Measurements from ENCODE around the gene SSR4.

The SSR4 gene

DNA sequence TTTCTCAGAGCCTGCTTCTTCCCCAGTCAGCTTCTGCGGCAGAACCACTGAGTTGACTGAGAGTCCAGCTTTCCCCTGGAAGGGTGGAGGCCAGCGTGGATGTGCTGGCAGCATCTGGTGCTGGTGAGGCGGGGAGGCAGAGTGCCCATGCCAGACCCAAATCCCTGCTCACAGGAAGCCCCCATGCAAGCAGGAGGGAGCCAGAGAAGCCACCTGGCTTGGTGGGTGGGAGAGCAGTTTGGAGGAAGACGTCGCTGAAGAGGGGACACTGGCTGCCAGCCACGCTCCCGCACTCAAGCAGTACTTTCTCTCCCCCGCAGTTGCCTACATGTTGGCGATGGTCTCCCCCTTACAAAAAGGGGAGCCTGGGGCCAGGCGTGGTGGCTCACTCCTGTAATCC, 29.9 kb downstream of the SSR4 start:
- Histone ChIP-seq H3K9me3 (ENCODE audit: control extremely low read depth in 1 of 5, control insufficient read depth in 4 of 5, insufficient read depth in 2 of 5, low read depth in 1 of 5, low read length in 4 of 5) (peaks cover 0 to 3% (median 0%) of the 10 kb centered on the region in 5 experiments), H3K27ac (ENCODE audit: insufficient read depth in 1 of 2, low read depth in 1 of 2, low read length in 2 of 2, poor library complexity in 1 of 2, severe bottlenecking in 2 of 2) (no peak overlapping the region), H3K27me3 (replicated peaks in 2 of 5; ENCODE audit: control insufficient read depth in 4 of 5, insufficient read depth in 5 of 5, low read length in 4 of 5) (peaks cover 0 to 62% (median 13%) of the 10 kb centered on the region in 5 experiments), H3K4me1 (ENCODE audit: control extremely low read depth in 1 of 4, control insufficient read depth in 4 of 4, insufficient read depth in 4 of 4, low read length in 3 of 4) (peaks cover 0 to 36% (median 18%) of the 10 kb centered on the region in 4 experiments), H3K4me3 (ENCODE audit: control insufficient read depth in 1 of 7, extremely low read depth in 1 of 7, insufficient read depth in 4 of 7, low read depth in 2 of 7, low read length in 6 of 7) (no peak overlapping the region), H3K36me3 (ENCODE audit: control insufficient read depth in 4 of 4, insufficient read depth in 4 of 4, low read length in 3 of 4) (no peaks in the 10 kb centered on the region)
- ChIA-PET POLR2A (no interaction called here), CTCF (no interaction called here)
- no peak for DNase-seq
- 92% methylated on average over 8 of the region's 10 CpGs for WGBS (ENCODE audit: insufficient coverage)

DNA sequence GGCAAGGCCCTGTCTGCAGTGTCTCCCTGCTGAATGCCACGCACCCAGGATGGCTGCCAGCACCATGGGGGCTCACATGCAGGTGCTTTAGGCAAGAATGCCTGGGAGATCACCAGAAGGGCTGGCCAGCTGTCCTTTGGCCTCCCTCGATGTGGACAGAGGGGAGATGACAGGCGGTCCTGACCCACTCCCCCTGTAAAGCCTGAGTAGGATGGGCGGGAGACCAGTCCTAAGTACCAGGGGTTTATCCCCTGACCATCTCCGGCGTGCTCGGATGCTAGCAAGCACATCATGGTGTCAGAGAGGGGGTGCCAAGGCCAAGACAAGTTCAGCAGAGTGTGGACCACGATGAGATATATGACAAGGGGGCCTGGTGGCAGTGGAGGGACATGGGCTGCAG, 30.6 kb downstream of the SSR4 start:
- Histone ChIP-seq H3K36me3 (ENCODE audit: control insufficient read depth in 4 of 4, insufficient read depth in 4 of 4, low read length in 3 of 4) (no peaks in the 10 kb centered on the region), H3K27me3 (replicated peaks in 2 of 5; ENCODE audit: control insufficient read depth in 4 of 5, insufficient read depth in 5 of 5, low read length in 4 of 5) (peaks cover 0 to 63% (median 13%) of the 10 kb centered on the region in 5 experiments), H3K4me1 (ENCODE audit: control extremely low read depth in 1 of 4, control insufficient read depth in 4 of 4, insufficient read depth in 4 of 4, low read length in 3 of 4) (peaks cover 0 to 36% (median 19%) of the 10 kb centered on the region in 4 experiments), H3K4me3 (ENCODE audit: control insufficient read depth in 1 of 7, extremely low read depth in 1 of 7, insufficient read depth in 4 of 7, low read depth in 2 of 7, low read length in 6 of 7) (no peak overlapping the region), H3K9me3 (ENCODE audit: control extremely low read depth in 1 of 5, control insufficient read depth in 4 of 5, insufficient read depth in 2 of 5, low read depth in 1 of 5, low read length in 4 of 5) (peaks cover 0 to 10% (median 0%) of the 10 kb centered on the region in 5 experiments), H3K27ac (ENCODE audit: insufficient read depth in 1 of 2, low read depth in 1 of 2, low read length in 2 of 2, poor library complexity in 1 of 2, severe bottlenecking in 2 of 2) (no peak overlapping the region)
- POLR2A ChIA-PET: no interaction called here
- no peak for DNase-seq
- CTCF ChIA-PET: no interaction called here
- WGBS (ENCODE audit: insufficient coverage): 79% methylated on average over 7 of the region's 8 CpGs

GRCh38 chrX:153827016-153827415, 32.5 kb downstream of the SSR4 start:
- DNase-seq: no peak
- CTCF ChIA-PET: no interaction called here
- Histone ChIP-seq H3K4me1 (ENCODE audit: control extremely low read depth in 1 of 4, control insufficient read depth in 4 of 4, insufficient read depth in 4 of 4, low read length in 3 of 4) (peaks cover 0 to 26% (median 15%) of the 10 kb centered on the region in 4 experiments), H3K36me3 (ENCODE audit: control insufficient read depth in 4 of 4, insufficient read depth in 4 of 4, low read length in 3 of 4) (no peaks in the 10 kb centered on the region), H3K9me3 (ENCODE audit: control extremely low read depth in 1 of 5, control insufficient read depth in 4 of 5, insufficient read depth in 2 of 5, low read depth in 1 of 5, low read length in 4 of 5) (peaks cover 0 to 17% (median 0%) of the 10 kb centered on the region in 5 experiments), H3K4me3 (ENCODE audit: control insufficient read depth in 1 of 7, extremely low read depth in 1 of 7, insufficient read depth in 4 of 7, low read depth in 2 of 7, low read length in 6 of 7) (no peak overlapping the region), H3K27me3 (replicated peaks in 2 of 5; ENCODE audit: control insufficient read depth in 4 of 5, insufficient read depth in 5 of 5, low read length in 4 of 5) (peaks cover 0 to 70% (median 17%) of the 10 kb centered on the region in 5 experiments), H3K27ac (ENCODE audit: insufficient read depth in 1 of 2, low read depth in 1 of 2, low read length in 2 of 2, poor library complexity in 1 of 2, severe bottlenecking in 2 of 2) (no peak overlapping the region)
- POLR2A ChIA-PET: no interaction called here
- WGBS (ENCODE audit: insufficient coverage): no CpG with 5 or more reads among the region's 3 CpGs

- POLR2A ChIA-PET: no interaction called here
- Histone ChIP-seq H3K27ac (ENCODE audit: insufficient read depth in 1 of 2, low read depth in 1 of 2, low read length in 2 of 2, poor library complexity in 1 of 2, severe bottlenecking in 2 of 2) (no peak overlapping the region), H3K4me3 (ENCODE audit: control insufficient read depth in 1 of 7, extremely low read depth in 1 of 7, insufficient read depth in 4 of 7, low read depth in 2 of 7, low read length in 6 of 7) (no peak overlapping the region), H3K36me3 (ENCODE audit: control insufficient read depth in 4 of 4, insufficient read depth in 4 of 4, low read length in 3 of 4) (no peaks in the 10 kb centered on the region), H3K4me1 (ENCODE audit: control extremely low read depth in 1 of 4, control insufficient read depth in 4 of 4, insufficient read depth in 4 of 4, low read length in 3 of 4) (peaks cover 0 to 22% (median 14%) of the 10 kb centered on the region in 4 experiments), H3K27me3 (replicated peaks in 2 of 5; ENCODE audit: control insufficient read depth in 4 of 5, insufficient read depth in 5 of 5, low read length in 4 of 5) (peaks cover 0 to 79% (median 21%) of the 10 kb centered on the region in 5 experiments), H3K9me3 (ENCODE audit: control extremely low read depth in 1 of 5, control insufficient read depth in 4 of 5, insufficient read depth in 2 of 5, low read depth in 1 of 5, low read length in 4 of 5) (peaks cover 0 to 24% (median 0%) of the 10 kb centered on the region in 5 experiments)
- CTCF ChIA-PET: no interaction called here
- 87% methylated on average over 9 of the region's 9 CpGs for WGBS (ENCODE audit: insufficient coverage)
- no peak for DNase-seq
Measured at GRCh38 chrX:153827903-153828302, 33.4 kb downstream of the SSR4 start.

- 40% methylated on average over 16 of the region's 17 CpGs for WGBS (ENCODE audit: insufficient coverage)
- CTCF ChIA-PET: no interaction called here
- H3K27me3 ChIP-seq (replicated peaks in 2 of 5; ENCODE audit: control insufficient read depth in 4 of 5, insufficient read depth in 5 of 5, low read length in 4 of 5): peaks cover 0 to 83% (median 21%) of the 10 kb centered on the region in 5 experiments
Measured at GRCh38 chrX:153828308-153828707, 33.8 kb downstream of the SSR4 start.

GRCh38 chrX:153828723-153829548, 34.5 kb downstream of the SSR4 start:
- 22% methylated on average over 33 of the region's 50 CpGs for WGBS (ENCODE audit: insufficient coverage)
- H3K4me3 ChIP-seq (ENCODE audit: control insufficient read depth in 1 of 7, extremely low read depth in 1 of 7, insufficient read depth in 4 of 7, low read depth in 2 of 7, low read length in 6 of 7): no peak overlapping the region
- POLR2A ChIA-PET: interaction anchor here (0.5 kb wide), 1 partner anchor 144 kb away, joined by 4 read pairs; no protein-coding TSS in a partner anchor
- CTCF ChIA-PET: no interaction called here
- H3K4me1 ChIP-seq (ENCODE audit: control extremely low read depth in 1 of 4, control insufficient read depth in 4 of 4, insufficient read depth in 4 of 4, low read length in 3 of 4): peaks cover 0 to 22% (median 13%) of the 10 kb centered on the region in 4 experiments
- peaks cover 0 to 84% (median 21%) of the 10 kb centered on the region in 5 experiments for H3K27me3 ChIP-seq (replicated peaks in 2 of 5; ENCODE audit: control insufficient read depth in 4 of 5, insufficient read depth in 5 of 5, low read length in 4 of 5)
- DNase-seq: no peak
- H3K27ac ChIP-seq (ENCODE audit: insufficient read depth in 1 of 2, low read depth in 1 of 2, low read length in 2 of 2, poor library complexity in 1 of 2, severe bottlenecking in 2 of 2): no peak overlapping the region
- H3K36me3 ChIP-seq (ENCODE audit: control insufficient read depth in 4 of 4, insufficient read depth in 4 of 4, low read length in 3 of 4): no peaks in the 10 kb centered on the region
- peaks cover 0 to 26% (median 0%) of the 10 kb centered on the region in 5 experiments for H3K9me3 ChIP-seq (ENCODE audit: control extremely low read depth in 1 of 5, control insufficient read depth in 4 of 5, insufficient read depth in 2 of 5, low read depth in 1 of 5, low read length in 4 of 5)

More at GRCh38 chrX:153828308-153828707, 33.8 kb downstream of the SSR4 start:
- Histone ChIP-seq H3K4me1 (ENCODE audit: control extremely low read depth in 1 of 4, control insufficient read depth in 4 of 4, insufficient read depth in 4 of 4, low read length in 3 of 4) (peaks cover 0 to 22% (median 14%) of the 10 kb centered on the region in 4 experiments), H3K9me3 (ENCODE audit: control extremely low read depth in 1 of 5, control insufficient read depth in 4 of 5, insufficient read depth in 2 of 5, low read depth in 1 of 5, low read length in 4 of 5) (peaks cover 0 to 25% (median 0%) of the 10 kb centered on the region in 5 experiments), H3K36me3 (ENCODE audit: control insufficient read depth in 4 of 4, insufficient read depth in 4 of 4, low read length in 3 of 4) (no peaks in the 10 kb centered on the region), H3K27ac (ENCODE audit: insufficient read depth in 1 of 2, low read depth in 1 of 2, low read length in 2 of 2, poor library complexity in 1 of 2, severe bottlenecking in 2 of 2) (no peak overlapping the region), H3K4me3 (ENCODE audit: control insufficient read depth in 1 of 7, extremely low read depth in 1 of 7, insufficient read depth in 4 of 7, low read depth in 2 of 7, low read length in 6 of 7) (no peak overlapping the region)
- no peak for DNase-seq
- POLR2A ChIA-PET: no interaction called here

GRCh38 chrX:153829549-153829798, 35.0 kb downstream of the SSR4 start:
- Histone ChIP-seq H3K27me3 (replicated peaks in 2 of 5; ENCODE audit: control insufficient read depth in 4 of 5, insufficient read depth in 5 of 5, low read length in 4 of 5) (peaks cover 0 to 82% (median 21%) of the 10 kb centered on the region in 5 experiments), H3K4me1 (ENCODE audit: control extremely low read depth in 1 of 4, control insufficient read depth in 4 of 4, insufficient read depth in 4 of 4, low read length in 3 of 4) (peaks cover 0 to 22% (median 12%) of the 10 kb centered on the region in 4 experiments), H3K9me3 (ENCODE audit: control extremely low read depth in 1 of 5, control insufficient read depth in 4 of 5, insufficient read depth in 2 of 5, low read depth in 1 of 5, low read length in 4 of 5) (peaks cover 0 to 26% (median 0%) of the 10 kb centered on the region in 5 experiments), H3K4me3 (ENCODE audit: control insufficient read depth in 1 of 7, extremely low read depth in 1 of 7, insufficient read depth in 4 of 7, low read depth in 2 of 7, low read length in 6 of 7) (no peak overlapping the region), H3K36me3 (ENCODE audit: control insufficient read depth in 4 of 4, insufficient read depth in 4 of 4, low read length in 3 of 4) (no peaks in the 10 kb centered on the region), H3K27ac (ENCODE audit: insufficient read depth in 1 of 2, low read depth in 1 of 2, low read length in 2 of 2, poor library complexity in 1 of 2, severe bottlenecking in 2 of 2) (no peak overlapping the region)
- CTCF ChIA-PET: no interaction called here
- DNase-seq: no peak
- 24% methylated on average over 24 of the region's 27 CpGs for WGBS (ENCODE audit: insufficient coverage)
- POLR2A ChIA-PET: interaction anchor here (0.5 kb wide), 1 partner anchor 145 kb away, joined by 4 read pairs; no protein-coding TSS in a partner anchor

Measured in common myeloid progenitor, CD34-positive (primary cell).